ENCODE data around the gene TRPC4. TPM values are rescaled to one million over a fixed set of nuclear protein-coding genes. Genes with fewer than 3 reads are reported as not detected.

The TRPC4 gene
- total RNA-seq, 6 experiments from 2014 or later: 0.07 to 0.74 (median 0.46) TPM; not detected in 2

DNA sequence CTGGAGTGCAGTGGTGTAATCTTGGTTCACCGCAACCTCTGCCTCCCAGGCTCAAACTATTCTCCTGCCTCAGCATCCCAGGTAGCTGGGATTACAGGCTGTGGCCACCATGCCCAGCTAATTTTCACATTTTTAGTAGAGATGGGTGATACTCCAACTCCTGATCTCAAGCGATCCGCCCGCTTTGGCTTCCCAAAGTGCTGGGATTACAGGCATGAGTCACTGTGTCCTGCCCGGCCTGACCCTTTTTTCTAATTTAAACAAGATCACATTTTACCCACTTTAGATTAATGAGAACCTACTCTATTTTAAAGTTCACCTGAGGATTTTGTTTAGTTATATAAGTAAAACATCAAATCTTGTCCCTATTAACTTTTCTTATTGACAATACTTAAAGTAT, 179.2 kb downstream of the TRPC4 start:
- intact Hi-C loops (cut with DNase I): no loop called here
- H3K27me3 ChIP-seq: no peaks in the 10 kb centered on the region
- no peaks in the 10 kb centered on the region for H3K9me3 ChIP-seq
- H3K4me3 ChIP-seq: no peak overlapping the region
- H3K36me3 ChIP-seq: no peaks in the 10 kb centered on the region
- TF ChIP-seq POLR2A (IDR thresholded peaks at IDR 0.05): no peak
- no peak for TF ChIP-seq CTCF (IDR thresholded peaks at IDR 0.05)
- H3K4me1 ChIP-seq: no peaks in the 10 kb centered on the region
- DNase-seq (no peak), ATAC-seq (no peak)
- WGBS (ENCODE audit: insufficient coverage, low coverage, low lambda C conversion rate, missing lambda C conversion rate): 84% methylated on average over 4 of the region's 5 CpGs
- no peak overlapping the region for H3K27ac ChIP-seq

- H3K27me3 ChIP-seq: no peaks in the 10 kb centered on the region
- H3K4me3 ChIP-seq: no peak overlapping the region
- 90% methylated on average over 2 of the region's 2 CpGs for WGBS (ENCODE audit: insufficient coverage, low coverage, low lambda C conversion rate, missing lambda C conversion rate)
- ATAC-seq (no peak), DNase-seq (no peak)
- no peaks in the 10 kb centered on the region for H3K36me3 ChIP-seq
- no peak for TF ChIP-seq POLR2A (IDR thresholded peaks at IDR 0.05)
- no peak overlapping the region for H3K27ac ChIP-seq
- no peaks in the 10 kb centered on the region for H3K9me3 ChIP-seq
- H3K4me1 ChIP-seq: no peaks in the 10 kb centered on the region
- intact Hi-C loops (cut with DNase I): no loop called here
Observed at GRCh38 chr13:37686501-37686900, 183.1 kb downstream of the TRPC4 start.

DNA sequence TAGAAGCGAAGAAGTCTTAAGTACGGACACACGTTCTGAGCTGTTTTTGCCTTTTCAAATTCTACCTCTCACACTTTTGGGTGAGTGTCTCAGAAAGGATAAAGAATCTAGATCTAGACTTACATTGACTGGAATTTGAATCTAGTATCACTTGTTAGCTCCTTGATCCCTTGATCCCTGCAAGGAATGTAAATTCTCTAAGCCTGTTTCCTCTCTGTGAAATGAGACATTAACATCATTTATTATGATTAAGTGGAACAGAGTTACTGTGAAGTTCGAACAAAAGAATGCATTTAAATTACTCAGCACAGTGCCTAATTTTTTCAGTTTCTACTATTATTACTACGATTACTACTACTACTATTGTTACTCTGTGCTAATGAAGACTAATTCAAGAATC, 184.4 kb downstream of the TRPC4 start:
- no peaks in the 10 kb centered on the region for H3K9me3 ChIP-seq
- no peak for DNase-seq
- H3K4me1 ChIP-seq: no peaks in the 10 kb centered on the region
- no peak for ATAC-seq
- no peak overlapping the region for H3K27ac ChIP-seq
- WGBS (ENCODE audit: insufficient coverage, low coverage, low lambda C conversion rate, missing lambda C conversion rate): 65% methylated on average over 5 of the region's 5 CpGs
- TF ChIP-seq CTCF (IDR thresholded peaks at IDR 0.05): no peak
- no peak for TF ChIP-seq POLR2A (IDR thresholded peaks at IDR 0.05)
- no peaks in the 10 kb centered on the region for H3K27me3 ChIP-seq
- H3K36me3 ChIP-seq: no peaks in the 10 kb centered on the region
- no peak overlapping the region for H3K4me3 ChIP-seq
- intact Hi-C loops (cut with DNase I): no loop called here

GRCh38 chr13:37682496-37682895, 187.1 kb downstream of the TRPC4 start:
- Histone ChIP-seq H3K27ac (peak overlapping the region in 1 of 3 donors; percentile 49), H3K4me1 (no peaks in the 10 kb centered on the region), H3K36me3 (no peaks in the 10 kb centered on the region), H3K27me3 (no peaks in the 10 kb centered on the region), H3K9me3 (no peaks in the 10 kb centered on the region), H3K4me3 (no peak overlapping the region)
- ATAC-seq: no peak
- no peak for DNase-seq
- 53% methylated on average over 3 of the region's 3 CpGs for WGBS (ENCODE audit: insufficient coverage, low coverage, low lambda C conversion rate, missing lambda C conversion rate)
- TF ChIP-seq POLR2A (IDR thresholded peaks at IDR 0.05) (no peak), CTCF (IDR thresholded peaks at IDR 0.05) (no peak)
- intact Hi-C loops (cut with DNase I): no loop called here

DNA sequence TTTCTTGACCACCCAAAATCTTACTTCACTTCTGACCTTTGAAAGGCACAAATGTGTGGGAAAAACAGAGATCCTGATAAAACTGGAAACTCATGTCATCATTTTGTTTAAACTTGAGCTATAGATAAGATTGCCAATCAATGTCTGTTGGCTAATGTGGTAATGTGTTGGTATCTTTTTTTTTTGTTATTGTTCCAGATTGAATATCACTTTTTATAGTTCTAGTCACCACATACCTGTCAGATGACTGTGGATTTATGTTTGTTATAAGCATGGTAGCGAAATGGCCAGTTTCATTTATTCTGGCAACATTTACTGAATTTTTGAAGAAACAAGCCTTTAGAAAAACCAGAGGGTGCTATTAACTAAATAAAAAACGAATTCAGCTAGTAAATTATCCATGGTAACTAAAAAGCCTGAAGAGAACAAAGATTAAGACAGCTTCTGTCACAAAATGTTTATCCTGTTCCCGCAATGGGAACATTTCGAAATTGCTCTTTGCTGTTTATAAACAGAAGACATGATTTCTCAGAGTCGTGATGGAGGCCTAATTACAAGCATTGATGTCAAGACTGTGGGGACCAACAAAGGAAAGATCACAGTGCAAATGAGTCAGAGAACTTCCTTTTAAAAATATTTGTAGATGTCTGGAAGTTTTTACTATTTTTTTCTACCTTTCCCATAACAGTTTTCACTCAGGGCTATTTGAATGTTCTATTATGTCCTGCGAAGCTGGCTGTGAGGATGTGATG, 188.1 kb downstream of the TRPC4 start:
- Histone ChIP-seq H3K27ac (peak overlapping the region in 2 of 3 donors; percentile 32 to 49), H3K27me3 (no peaks in the 10 kb centered on the region), H3K4me1 (no peaks in the 10 kb centered on the region), H3K36me3 (no peaks in the 10 kb centered on the region), H3K4me3 (no peak overlapping the region), H3K9me3 (no peaks in the 10 kb centered on the region)
- no peak for DNase-seq
- intact Hi-C loops (cut with DNase I): no loop called here
- TF ChIP-seq CTCF (IDR thresholded peaks at IDR 0.05) (no peak), POLR2A (IDR thresholded peaks at IDR 0.05) (no peak)
- WGBS (ENCODE audit: insufficient coverage, low coverage, low lambda C conversion rate, missing lambda C conversion rate): 22% methylated on average over 6 of the region's 6 CpGs
- ATAC-seq: peak in 3 of 4 donors; percentile 48 to 55 (median 54)
